Bone marrow (tissue), 2 donors: Measurements from ENCODE around the gene SUGCT.

Experiments
- DNase-seq, 2 donors: peaks; one replicate each; lab custom pipeline; 2025; lab: John Stamatoyannopoulos, UW

The SUGCT gene

GRCh38 chr7:40680657-40681056 is 545.9 kb downstream of the SUGCT start:
- DNase-seq = no peak

GRCh38 chr7:40682696-40683095 is 547.9 kb downstream of the SUGCT start:
- no peak for DNase-seq

GRCh38 chr7:40694026-40694809 is 559.4 kb downstream of the SUGCT start:
- DNase-seq = no peak

GRCh38 chr7:40694991-40695390 is 560.2 kb downstream of the SUGCT start:
- DNase-seq = no peak

- DNase-seq = no peak
Measured at GRCh38 chr7:40697653-40698052, 562.8 kb downstream of the SUGCT start.

- DNase-seq = no peak
Measured at GRCh38 chr7:40698214-40698920, 563.6 kb downstream of the SUGCT start.

GRCh38 chr7:40698921-40699260 is 564.1 kb downstream of the SUGCT start:
- no peak for DNase-seq

- no peak for DNase-seq
Measured at GRCh38 chr7:40700653-40701421, 566.0 kb downstream of the SUGCT start.

- DNase-seq = no peak
Measured at GRCh38 chr7:40701836-40702551, 567.2 kb downstream of the SUGCT start.

- no peak for DNase-seq
Measured at GRCh38 chr7:40704172-40704571, 569.4 kb downstream of the SUGCT start.

GRCh38 chr7:40706829-40707228 is 572.0 kb downstream of the SUGCT start:
- no peak for DNase-seq

GRCh38 chr7:40709062-40709964 is 574.5 kb downstream of the SUGCT start:
- DNase-seq = no peak

- no peak for DNase-seq
Measured at GRCh38 chr7:40711706-40712105, 576.9 kb downstream of the SUGCT start.

GRCh38 chr7:40714363-40715052 is 579.7 kb downstream of the SUGCT start:
- no peak for DNase-seq

- no peak for DNase-seq
Measured at GRCh38 chr7:40715053-40715430, 580.2 kb downstream of the SUGCT start.

- DNase-seq = no peak
Measured at GRCh38 chr7:40716052-40716451, 581.2 kb downstream of the SUGCT start.

- DNase-seq = no peak
Measured at GRCh38 chr7:40717242-40717641, 582.4 kb downstream of the SUGCT start.

- no peak for DNase-seq
Measured at GRCh38 chr7:40720416-40720815, 585.6 kb downstream of the SUGCT start.

- no peak for DNase-seq
Measured at GRCh38 chr7:40721342-40721949, 586.6 kb downstream of the SUGCT start.

- DNase-seq = no peak
Measured at GRCh38 chr7:40722242-40722641, 587.4 kb downstream of the SUGCT start.
